Measurements from ENCODE around the gene SMARCC2. TPM values are rescaled to one million over a fixed set of nuclear protein-coding genes. Genes with fewer than 3 reads are reported as not detected.

Gene SMARCC2
- total RNA-seq, 3 donors from 2014 or later (not counting 1 experiment from before 2014, with no cell fraction given): 205 to 232 (median 210) TPM

DNA sequence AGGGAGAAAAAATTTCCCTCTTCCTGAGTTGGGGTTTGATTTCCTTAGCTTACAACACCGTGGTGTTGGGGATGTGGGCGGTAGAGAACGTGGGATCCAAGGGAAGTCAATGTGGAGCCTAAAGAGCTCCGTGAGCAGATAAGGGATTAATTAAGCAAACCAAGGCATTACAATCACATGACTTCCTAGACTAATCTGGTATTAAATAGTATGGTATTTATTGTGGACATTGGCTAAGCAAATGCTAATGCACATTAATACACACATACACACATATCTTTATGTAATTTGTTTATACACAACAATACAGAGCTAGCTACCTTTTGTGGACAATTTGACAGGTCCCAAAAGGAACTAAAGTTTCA lies 33.2 kb upstream of the SMARCC2 start:
- H3K36me3 Mint-ChIP-seq: no peaks in the 10 kb centered on the region
- no peaks in the 10 kb centered on the region for H3K9me3 Mint-ChIP-seq
- Histone ChIP-seq H3K4me3 (ENCODE audit: low read length) (peak overlapping the region; percentile 100), H3K36me3 (ENCODE audit: control insufficient read depth, insufficient read depth, low read length) (peaks cover 2% of the 10 kb centered on the region), H3K27ac (ENCODE audit: low read length) (peak overlapping the region; percentile 98), H3K4me1 (ENCODE audit: control insufficient read depth, insufficient read depth, low read length) (peaks cover 47% of the 10 kb centered on the region), H3K9me3 (ENCODE audit: control insufficient read depth, insufficient read depth, low read length) (no peaks in the 10 kb centered on the region), H3K27me3 (ENCODE audit: control insufficient read depth, insufficient read depth, low read length) (no peaks in the 10 kb centered on the region)
- intact Hi-C loops (cut with micrococcal nuclease): loop anchor here (1.0 to 10.0 kb wide), 5 partner anchors 29 to 250 kb away; partner anchors contain the start of genes ANKRD52, RAB5B, RPS26 and ZC3H10
- peak overlapping the region; percentile 100 for H3K27ac Mint-ChIP-seq
- H3K4me3 Mint-ChIP-seq: peak overlapping the region; percentile 98
- TF ChIP-seq, protein P1, sequence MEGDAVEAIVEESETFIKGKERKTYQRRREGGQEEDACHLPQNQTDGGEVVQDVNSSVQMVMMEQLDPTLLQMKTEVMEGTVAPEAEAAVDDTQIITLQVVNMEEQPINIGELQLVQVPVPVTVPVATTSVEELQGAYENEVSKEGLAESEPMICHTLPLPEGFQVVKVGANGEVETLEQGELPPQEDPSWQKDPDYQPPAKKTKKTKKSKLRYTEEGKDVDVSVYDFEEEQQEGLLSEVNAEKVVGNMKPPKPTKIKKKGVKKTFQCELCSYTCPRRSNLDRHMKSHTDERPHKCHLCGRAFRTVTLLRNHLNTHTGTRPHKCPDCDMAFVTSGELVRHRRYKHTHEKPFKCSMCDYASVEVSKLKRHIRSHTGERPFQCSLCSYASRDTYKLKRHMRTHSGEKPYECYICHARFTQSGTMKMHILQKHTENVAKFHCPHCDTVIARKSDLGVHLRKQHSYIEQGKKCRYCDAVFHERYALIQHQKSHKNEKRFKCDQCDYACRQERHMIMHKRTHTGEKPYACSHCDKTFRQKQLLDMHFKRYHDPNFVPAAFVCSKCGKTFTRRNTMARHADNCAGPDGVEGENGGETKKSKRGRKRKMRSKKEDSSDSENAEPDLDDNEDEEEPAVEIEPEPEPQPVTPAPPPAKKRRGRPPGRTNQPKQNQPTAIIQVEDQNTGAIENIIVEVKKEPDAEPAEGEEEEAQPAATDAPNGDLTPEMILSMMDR (IDR thresholded peaks at IDR 0.05): no peak
- ATAC-seq (no peak), DNase-seq (no peak)
- 12% methylated on average over 3 of the region's 4 CpGs for WGBS (ENCODE audit: insufficient coverage)
- no peaks in the 10 kb centered on the region for H3K27me3 Mint-ChIP-seq (ENCODE audit: low read depth in 2 of 2)
- peaks cover 48 to 53% of the 10 kb centered on the region in 2 donors for H3K4me1 Mint-ChIP-seq

DNA sequence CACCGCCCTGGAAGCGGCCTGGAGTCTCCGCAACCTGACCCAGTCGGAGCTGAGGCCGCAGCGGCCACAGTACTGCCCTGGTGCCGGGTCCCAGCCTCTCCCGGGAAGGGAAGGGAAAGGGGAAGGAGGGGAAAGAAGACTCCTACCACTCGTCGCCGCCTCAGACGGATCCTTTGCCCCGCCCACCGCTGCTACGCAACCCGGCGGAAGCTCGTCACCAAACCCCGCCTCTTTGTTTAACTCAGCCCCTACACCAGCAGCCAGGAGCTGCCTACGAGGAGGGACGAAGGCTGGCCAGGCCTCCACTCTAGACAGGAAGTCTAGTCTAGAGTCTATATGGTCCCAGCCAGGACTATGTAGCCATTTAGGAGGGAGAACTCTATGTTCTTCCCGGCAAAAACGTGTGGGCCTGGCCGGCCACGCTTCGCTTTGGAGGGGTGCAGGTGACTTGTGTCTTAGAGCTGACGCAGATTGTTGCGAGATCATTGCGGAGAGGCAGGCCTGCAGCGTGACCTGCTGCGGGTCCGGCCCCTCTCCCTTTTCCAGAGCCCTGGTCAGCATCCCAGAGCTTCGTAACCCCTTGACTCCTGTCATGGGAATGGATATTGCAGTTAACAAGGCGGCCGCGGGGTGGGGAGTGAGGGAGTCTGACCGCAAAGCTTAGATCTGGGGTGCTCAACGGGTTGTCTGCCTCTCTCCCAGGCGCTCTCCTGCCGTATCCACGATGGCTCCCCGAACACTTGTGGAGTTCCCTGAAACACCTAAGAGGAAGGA lies 32.7 kb upstream of the SMARCC2 start, which contains the start of gene RNF41:
Gene RNF41, minus strand, starts transcription at position 166 of the 774 bp plus-strand sequence. CDS start 7,875 bp downstream, outside the sequence.
- no peaks in the 10 kb centered on the region for H3K27me3 Mint-ChIP-seq (ENCODE audit: low read depth in 2 of 2)
- peak within 1 kb of the TSS; percentile 98 for H3K27ac ChIP-seq (ENCODE audit: low read length)
- peak within 1 kb of the TSS; percentile 100 for H3K27ac Mint-ChIP-seq
- H3K4me3 Mint-ChIP-seq: peak within 1 kb of the TSS; percentile 98
- H3K4me1 Mint-ChIP-seq: peaks cover 48 to 53% of the 10 kb centered on the region in 2 donors
- no peaks in the 10 kb centered on the region for H3K36me3 ChIP-seq (ENCODE audit: control insufficient read depth, insufficient read depth, low read length)
- no peaks in the 10 kb centered on the region for H3K9me3 Mint-ChIP-seq
- intact Hi-C loops (cut with micrococcal nuclease): loop anchor here (1.0 to 10.0 kb wide), 5 partner anchors 29 to 250 kb away; partner anchors contain the start of genes ANKRD52, RAB5B, RPS26 and ZC3H10
- ATAC-seq (peak; percentile 86 to 96 (median 87)), DNase-seq (peak; percentile 93 to 97)
- TF ChIP-seq, protein P1 (IDR thresholded peaks at IDR 0.05): no peak
- WGBS (ENCODE audit: insufficient coverage): under 1% methylated on average over 42 of the region's 42 CpGs
- H3K4me3 ChIP-seq (ENCODE audit: low read length): peak within 1 kb of the TSS; percentile 100
- no peaks in the 10 kb centered on the region for H3K27me3 ChIP-seq (ENCODE audit: control insufficient read depth, insufficient read depth, low read length)
- H3K9me3 ChIP-seq (ENCODE audit: control insufficient read depth, insufficient read depth, low read length): no peaks in the 10 kb centered on the region
- H3K36me3 Mint-ChIP-seq: no peaks in the 10 kb centered on the region
- H3K4me1 ChIP-seq (ENCODE audit: control insufficient read depth, insufficient read depth, low read length): peaks cover 47% of the 10 kb centered on the region

DNA sequence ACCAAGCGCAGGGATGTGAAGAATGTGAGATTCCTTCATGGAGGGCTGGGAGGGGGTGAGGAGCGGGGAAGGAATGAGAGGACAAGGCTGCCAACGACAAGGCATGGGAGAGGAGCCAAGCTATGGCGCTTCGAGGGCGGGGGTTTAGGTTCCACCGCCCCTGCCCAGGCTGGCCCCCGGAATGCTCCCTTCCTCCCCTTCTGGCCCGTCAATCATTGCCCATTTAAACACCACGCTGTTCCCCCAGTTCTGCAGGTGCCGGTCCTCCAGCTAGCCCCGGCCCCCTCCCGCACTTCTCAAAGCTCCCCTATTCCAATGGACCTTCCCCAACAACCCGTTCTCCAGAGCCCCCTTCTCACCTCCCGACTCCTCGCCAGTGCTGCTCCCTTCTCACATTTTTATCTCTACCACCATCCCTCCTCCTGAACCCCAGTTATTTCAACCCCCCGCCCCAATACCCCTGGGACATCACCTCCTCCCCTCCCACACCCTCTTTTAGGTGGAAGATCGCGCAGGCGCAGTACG lies 32.0 kb upstream of the SMARCC2 start:
- Mint-ChIP-seq H3K4me3 (peak overlapping the region; percentile 98), H3K4me1 (peaks cover 48 to 52% of the 10 kb centered on the region in 2 donors), H3K27ac (peak overlapping the region; percentile 100), H3K9me3 (no peaks in the 10 kb centered on the region), H3K36me3 (no peaks in the 10 kb centered on the region), H3K27me3 (ENCODE audit: low read depth in 2 of 2) (no peaks in the 10 kb centered on the region)
- TF ChIP-seq, protein P1 (IDR thresholded peaks at IDR 0.05): no peak
- H3K27me3 ChIP-seq (ENCODE audit: control insufficient read depth, insufficient read depth, low read length): no peaks in the 10 kb centered on the region
- H3K36me3 ChIP-seq (ENCODE audit: control insufficient read depth, insufficient read depth, low read length): peaks cover 2% of the 10 kb centered on the region
- peak overlapping the region; percentile 98 for H3K27ac ChIP-seq (ENCODE audit: low read length)
- H3K4me1 ChIP-seq (ENCODE audit: control insufficient read depth, insufficient read depth, low read length): peaks cover 47% of the 10 kb centered on the region
- intact Hi-C loops (cut with micrococcal nuclease): loop anchor here (5.0 to 10.0 kb wide), 3 partner anchors 36 to 249 kb away; partner anchors contain the start of genes ANKRD52, RAB5B and RPS26
- no peaks in the 10 kb centered on the region for H3K9me3 ChIP-seq (ENCODE audit: control insufficient read depth, insufficient read depth, low read length)
- under 1% methylated on average over 21 of the region's 21 CpGs for WGBS (ENCODE audit: insufficient coverage)
- peak; percentile 19 to 42 (median 38) for ATAC-seq
- H3K4me3 ChIP-seq (ENCODE audit: low read length): peak overlapping the region; percentile 100
- DNase-seq: no peak
